ENCODE data around the gene ZFAND3.
"Not testable (repeated sequence)": the region's sequence is repeated elsewhere in the genome, so short reads cannot be mapped to it uniquely, and the experiment has no call there.

The ZFAND3 gene

DNA sequence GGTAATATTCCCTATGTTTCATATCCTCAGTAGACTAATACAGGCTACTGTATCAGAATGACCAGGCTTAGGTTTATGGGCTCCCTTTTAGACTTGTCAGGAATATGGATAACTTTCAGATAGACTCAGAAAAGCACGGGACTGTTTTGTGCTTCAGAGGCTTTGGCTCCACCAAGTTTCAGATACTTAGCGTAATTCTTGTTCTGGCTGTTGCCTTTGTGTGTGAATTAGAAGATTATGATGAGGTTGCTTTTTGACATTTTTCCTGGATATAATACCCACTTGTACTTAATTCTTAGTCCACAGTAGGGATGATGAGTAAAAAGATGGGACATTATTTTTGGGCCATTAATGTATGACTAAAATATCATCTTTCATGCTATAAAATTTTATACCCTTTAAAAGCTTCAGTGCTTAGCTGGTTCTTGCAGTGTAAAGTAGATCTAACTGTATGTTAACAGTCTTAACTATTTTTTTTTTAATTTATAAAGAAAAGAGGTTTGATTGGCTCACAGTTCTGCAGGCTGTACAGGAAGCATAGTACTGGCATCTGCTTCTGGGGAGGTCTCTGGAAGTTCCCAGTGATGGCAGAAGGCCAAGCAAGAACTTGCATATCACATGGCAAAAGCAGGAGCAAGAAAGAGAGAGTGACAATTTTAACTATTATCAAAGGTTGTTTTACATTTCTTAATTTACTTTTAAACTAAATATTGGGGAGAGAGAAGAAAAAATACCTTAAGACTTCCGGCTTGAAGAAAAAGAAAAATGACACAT lies 120.7 kb downstream of the ZFAND3 start:
- no peak for DNase-seq (ENCODE audit: low spot score)
- H3K27ac ChIP-seq = no peak overlapping the region
- H3K4me3 ChIP-seq = no peak overlapping the region
- TF ChIP-seq, protein P1, sequence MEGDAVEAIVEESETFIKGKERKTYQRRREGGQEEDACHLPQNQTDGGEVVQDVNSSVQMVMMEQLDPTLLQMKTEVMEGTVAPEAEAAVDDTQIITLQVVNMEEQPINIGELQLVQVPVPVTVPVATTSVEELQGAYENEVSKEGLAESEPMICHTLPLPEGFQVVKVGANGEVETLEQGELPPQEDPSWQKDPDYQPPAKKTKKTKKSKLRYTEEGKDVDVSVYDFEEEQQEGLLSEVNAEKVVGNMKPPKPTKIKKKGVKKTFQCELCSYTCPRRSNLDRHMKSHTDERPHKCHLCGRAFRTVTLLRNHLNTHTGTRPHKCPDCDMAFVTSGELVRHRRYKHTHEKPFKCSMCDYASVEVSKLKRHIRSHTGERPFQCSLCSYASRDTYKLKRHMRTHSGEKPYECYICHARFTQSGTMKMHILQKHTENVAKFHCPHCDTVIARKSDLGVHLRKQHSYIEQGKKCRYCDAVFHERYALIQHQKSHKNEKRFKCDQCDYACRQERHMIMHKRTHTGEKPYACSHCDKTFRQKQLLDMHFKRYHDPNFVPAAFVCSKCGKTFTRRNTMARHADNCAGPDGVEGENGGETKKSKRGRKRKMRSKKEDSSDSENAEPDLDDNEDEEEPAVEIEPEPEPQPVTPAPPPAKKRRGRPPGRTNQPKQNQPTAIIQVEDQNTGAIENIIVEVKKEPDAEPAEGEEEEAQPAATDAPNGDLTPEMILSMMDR (IDR thresholded peaks at IDR 0.05) = no peak

DNA sequence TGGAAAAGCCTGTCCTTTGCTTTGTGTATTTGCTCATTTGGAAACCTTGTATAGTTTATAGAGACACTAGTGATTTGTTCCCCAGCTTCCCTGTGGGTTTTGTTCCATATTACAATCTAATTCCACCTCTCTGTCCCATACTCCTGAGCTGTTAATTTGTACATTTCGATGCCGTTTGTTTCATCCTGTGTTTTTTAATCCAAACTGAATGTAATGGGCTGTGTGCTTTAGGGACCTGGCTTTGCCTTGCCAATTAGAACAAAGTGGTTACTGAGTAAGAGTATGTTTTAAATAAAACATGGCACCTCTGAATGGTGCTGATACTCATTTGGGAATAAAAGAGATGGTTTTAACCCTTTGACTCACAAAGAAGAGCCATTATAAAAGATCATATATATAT lies 122.3 kb downstream of the ZFAND3 start:
- TF ChIP-seq, protein P1 (IDR thresholded peaks at IDR 0.05) = no peak
- H3K27ac ChIP-seq = no peak overlapping the region
- no peak overlapping the region for H3K4me3 ChIP-seq

DNA sequence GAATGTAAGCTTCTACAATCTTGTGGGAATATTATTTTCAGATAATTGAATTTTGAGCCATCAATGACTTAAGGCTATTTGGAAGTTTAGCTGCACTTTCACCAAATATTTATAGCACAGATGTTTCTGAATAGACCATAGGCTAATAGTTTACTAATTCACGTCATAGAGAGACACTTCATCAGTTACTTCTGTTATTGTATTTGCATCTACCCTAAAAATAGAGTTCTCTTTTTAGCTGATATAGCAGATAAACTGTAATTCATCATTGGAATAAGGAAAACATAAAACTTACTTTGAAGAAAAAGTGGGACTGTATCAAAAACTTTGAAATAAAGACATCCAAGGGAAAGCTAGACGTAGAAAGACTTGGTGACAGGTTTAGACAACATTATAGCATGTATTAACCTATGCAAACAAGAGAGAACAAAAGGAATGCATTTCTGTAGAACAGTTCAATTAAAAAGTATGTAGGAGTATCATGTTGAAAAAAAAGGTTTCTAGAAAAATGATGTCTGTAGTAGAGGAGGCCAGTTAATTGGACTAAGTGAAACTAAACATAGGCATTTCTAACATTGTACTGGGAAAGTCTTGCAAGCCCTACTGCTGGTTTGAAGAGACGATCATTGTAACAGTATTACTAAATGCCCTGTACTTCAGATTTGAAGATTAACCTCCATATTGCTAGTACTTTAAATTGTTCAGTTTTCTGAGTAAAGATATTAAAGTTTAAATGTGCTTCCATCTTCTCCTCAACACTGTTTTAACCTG lies 123.3 kb downstream of the ZFAND3 start:
- TF ChIP-seq, protein P1 (IDR thresholded peaks at IDR 0.05) = no peak
- DNase-seq (ENCODE audit: low spot score) = no peak
- Histone ChIP-seq H3K27ac (no peak overlapping the region), H3K4me3 (no peak overlapping the region)

More for the DNA sequence above, 122.3 kb downstream of the ZFAND3 start:
- no peak for DNase-seq (ENCODE audit: low spot score)

DNA sequence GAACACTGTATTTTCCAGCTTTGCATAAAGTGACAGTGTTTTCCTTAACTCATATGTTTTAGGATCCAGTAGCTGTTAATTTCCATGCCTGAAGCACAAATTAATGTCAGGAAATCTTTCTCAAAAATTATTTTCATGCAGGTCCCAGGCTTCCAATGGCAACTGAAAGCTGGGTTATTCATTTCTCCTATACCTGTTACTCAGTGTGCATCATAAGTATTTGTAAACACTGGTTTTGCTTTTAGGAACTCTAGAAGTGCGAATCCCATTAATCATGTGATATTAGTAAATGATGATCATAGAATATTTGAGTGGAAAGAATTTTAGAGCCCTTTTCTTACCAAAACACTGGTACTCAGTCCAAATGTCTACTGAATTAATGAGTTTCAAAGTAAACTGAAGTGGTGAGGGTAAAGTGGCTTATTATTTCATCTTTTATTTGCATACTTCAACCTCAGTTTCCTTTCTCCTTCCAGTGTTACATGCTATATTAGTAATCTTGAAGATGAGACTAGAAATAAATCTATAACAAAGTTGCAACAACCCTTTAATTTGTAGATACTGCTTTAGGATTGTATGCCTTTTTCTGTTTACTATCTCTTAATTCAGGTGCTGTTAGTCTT lies 124.0 kb downstream of the ZFAND3 start:
- no peak for DNase-seq (ENCODE audit: low spot score)
- H3K27ac ChIP-seq = no peak overlapping the region
- TF ChIP-seq, protein P1 (IDR thresholded peaks at IDR 0.05) = no peak
- H3K4me3 ChIP-seq = no peak overlapping the region

DNA sequence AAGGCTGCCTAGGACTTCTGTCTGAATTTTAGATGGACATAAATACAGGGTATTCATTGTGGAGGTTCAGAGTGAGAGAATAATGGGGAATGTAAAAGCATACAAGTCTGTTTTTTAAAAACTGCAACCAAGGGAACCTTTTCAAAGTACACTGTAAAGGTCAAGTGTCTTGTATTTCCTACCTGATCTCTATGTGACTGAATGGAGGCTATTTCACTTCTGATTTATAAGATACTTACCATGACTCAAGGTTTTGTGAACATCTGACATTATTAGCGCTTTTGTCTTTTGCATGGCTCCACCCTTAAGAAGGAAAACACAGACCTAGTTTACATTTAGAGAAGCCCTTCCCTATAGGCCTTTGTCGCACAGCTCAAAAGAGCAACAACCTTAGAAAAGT lies 126.5 kb downstream of the ZFAND3 start:
- TF ChIP-seq, protein P1 (IDR thresholded peaks at IDR 0.05) = no peak
- H3K4me3 ChIP-seq = no peak overlapping the region
- no peak overlapping the region for H3K27ac ChIP-seq
- DNase-seq (ENCODE audit: low spot score) = no peak

DNA sequence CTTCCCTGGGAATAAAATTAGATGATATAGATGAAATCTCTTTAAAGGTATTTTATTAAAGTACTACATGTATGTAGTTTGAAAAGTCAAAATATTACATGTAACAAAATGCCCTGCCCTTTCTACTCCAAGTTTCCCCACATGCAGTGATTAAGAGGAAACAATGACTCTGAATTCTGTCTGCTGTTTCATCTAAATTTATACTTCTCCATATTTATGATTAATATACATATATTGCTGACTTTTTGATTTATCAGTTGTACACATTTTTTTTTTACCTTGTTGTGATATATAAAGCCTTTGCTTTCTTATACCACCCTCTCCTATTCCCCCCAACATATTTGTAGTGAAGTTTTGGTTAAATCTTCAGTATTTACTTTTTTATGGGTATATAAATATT lies 127.9 kb downstream of the ZFAND3 start:
- DNase-seq (ENCODE audit: low spot score) = no peak

DNA sequence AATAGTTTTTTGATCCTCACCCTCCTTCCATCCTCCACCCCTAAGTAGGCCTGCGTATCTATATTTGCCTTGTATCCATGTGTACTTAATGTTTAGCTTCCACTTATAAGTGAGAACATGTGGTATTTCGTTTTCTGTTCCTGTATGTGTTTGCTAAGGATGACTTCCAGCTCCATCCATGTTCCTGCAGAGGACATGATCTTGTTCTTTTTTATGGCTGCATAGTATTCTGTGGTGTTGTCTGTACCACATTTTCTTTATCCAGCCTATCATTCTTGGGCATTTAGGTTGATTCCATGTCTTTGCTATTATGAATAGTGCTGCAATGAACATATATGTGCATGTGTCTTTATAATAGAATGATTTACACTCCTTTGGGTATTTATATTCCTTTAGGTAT lies 129.1 kb downstream of the ZFAND3 start:
- not testable (repeated sequence) for H3K4me3 ChIP-seq; DNase-seq (ENCODE audit: low spot score); H3K27ac ChIP-seq

More for the DNA sequence above, 127.9 kb downstream of the ZFAND3 start:
- no peak overlapping the region for H3K4me3 ChIP-seq
- no peak overlapping the region for H3K27ac ChIP-seq
- TF ChIP-seq, protein P1 (IDR thresholded peaks at IDR 0.05) = no peak
